Erythroblast (primary cell): ENCODE results near the gene SNCAIP.

Experiments used
- GATA1 ChIP-seq: IDR thresholded peaks from 2 replicates; pipeline ENCODE4 v1.6.1; 2011; ENCODE audit warnings: low read depth, mild to moderate bottlenecking, control low read depth, low read length, moderate library complexity
- POLR2A ChIP-seq: IDR thresholded peaks from 2 replicates; pipeline ENCODE4 v1.6.1; 2011; ENCODE audit warnings: mild to moderate bottlenecking, low read length

DNA sequence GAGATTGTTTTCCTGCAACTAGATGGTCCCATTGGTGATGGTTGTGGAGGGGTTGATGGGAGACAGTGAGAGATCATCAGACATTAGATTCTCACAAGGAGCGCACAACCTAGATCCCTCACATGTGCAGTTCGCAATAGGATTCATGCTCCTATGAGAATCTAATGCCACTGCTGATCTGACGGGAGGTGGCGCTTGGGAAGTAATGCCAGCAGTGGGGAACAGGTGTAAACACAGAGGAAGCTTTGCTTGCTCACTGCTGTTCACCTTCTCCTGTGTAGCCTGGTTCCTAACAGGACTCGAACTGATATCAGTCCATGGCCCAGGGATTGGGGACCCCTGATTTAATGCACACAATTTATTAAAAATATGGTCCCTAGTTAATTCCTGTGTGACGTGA, 18.8 kb downstream of the SNCAIP start:
- TF ChIP-seq POLR2A, result no peak
- TF ChIP-seq GATA1, result no peak
